ENCODE results near the gene IER5L. TPM values are rescaled to one million over a fixed set of nuclear protein-coding genes. Genes with fewer than 3 reads are reported as not detected.

IER5L gene
- polyA plus RNA-seq, 1 donor (not counting 4 experiments of a cell fraction or from before 2014, with no cell fraction given): 2.1 TPM

DNA sequence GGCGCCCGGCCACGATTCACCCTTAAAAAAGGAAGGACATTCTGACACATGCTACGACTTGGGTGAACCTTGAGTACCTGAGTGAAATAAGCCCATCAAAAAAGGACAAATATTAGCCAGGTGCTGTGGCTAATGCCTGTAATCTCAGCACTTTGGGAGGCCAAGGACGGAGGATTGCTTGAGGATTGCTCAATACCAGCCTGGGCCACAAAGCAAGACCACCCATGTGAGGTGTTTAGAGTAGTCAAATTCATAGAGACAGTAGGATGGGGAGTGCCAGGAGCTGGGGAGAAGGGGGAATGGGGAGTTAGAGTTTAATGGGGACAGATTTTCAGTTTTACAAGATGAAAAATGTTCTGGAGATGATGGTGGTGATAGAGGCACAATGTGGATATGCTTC is 32.1 kb upstream of the IER5L start:
- Histone ChIP-seq H4K20me1 (ENCODE audit: control insufficient read depth, extremely low read depth, insufficient read depth, low read length) (no peaks in the 10 kb centered on the region), H3K9me1 (ENCODE audit: control insufficient read depth, extremely low read depth, insufficient read depth, low read length) (no peaks in the 10 kb centered on the region), H3K27me3 (ENCODE audit: control insufficient read depth, extremely low read depth, insufficient read depth, low read length) (no peaks in the 10 kb centered on the region), H3K4me1 (ENCODE audit: control insufficient read depth, extremely low read depth, insufficient read depth, low read length) (peaks cover 13% of the 10 kb centered on the region), H3K27ac (ENCODE audit: control insufficient read depth, insufficient read depth, low read length) (no peak overlapping the region), H2AFZ (ENCODE audit: control insufficient read depth, low read length) (no peak overlapping the region), H3K79me2 (ENCODE audit: control insufficient read depth, insufficient read depth, low read length) (no peaks in the 10 kb centered on the region), H3K9me3 (ENCODE audit: control insufficient read depth, low read depth, low read length) (no peaks in the 10 kb centered on the region), H3K9ac (ENCODE audit: control insufficient read depth, extremely low read depth, insufficient read depth, low read length) (no peak overlapping the region), H3K4me2 (ENCODE audit: control insufficient read depth, extremely low read depth, insufficient read depth, low read depth, low read length) (no peak overlapping the region), H3K36me3 (ENCODE audit: control insufficient read depth in 2 of 2, extremely low read depth in 1 of 2, insufficient read depth in 2 of 2, low read length in 2 of 2) (no peaks in the 10 kb centered on the region), H3K4me3 (ENCODE audit: control insufficient read depth in 2 of 3, extremely low read depth in 1 of 3, insufficient read depth in 2 of 3, low read depth in 1 of 3, low read length in 3 of 3) (no peak overlapping the region)
- dilution Hi-C loops (cut with MboI; ENCODE audit: extremely low pct_ligation_motif_present, low sequenced_read_pairs): no loop called here
- no peak for DNase-seq (ENCODE audit: low read depth, low spot score)
- FAIRE-seq: no peak
- TF ChIP-seq EZH2 (IDR thresholded peaks at IDR 0.05; ENCODE audit: low read length): no peak
- no peak for TF ChIP-seq CTCF (optimal IDR thresholded peaks at IDR 0.05 in 1 of 3, IDR thresholded peaks at IDR 0.05 in 1 of 3, conservative IDR thresholded peaks at IDR 0.05 in 1 of 3; ENCODE audit: extremely low read depth in 1 of 3, insufficient read depth in 2 of 3, low read length in 3 of 3)

DNA sequence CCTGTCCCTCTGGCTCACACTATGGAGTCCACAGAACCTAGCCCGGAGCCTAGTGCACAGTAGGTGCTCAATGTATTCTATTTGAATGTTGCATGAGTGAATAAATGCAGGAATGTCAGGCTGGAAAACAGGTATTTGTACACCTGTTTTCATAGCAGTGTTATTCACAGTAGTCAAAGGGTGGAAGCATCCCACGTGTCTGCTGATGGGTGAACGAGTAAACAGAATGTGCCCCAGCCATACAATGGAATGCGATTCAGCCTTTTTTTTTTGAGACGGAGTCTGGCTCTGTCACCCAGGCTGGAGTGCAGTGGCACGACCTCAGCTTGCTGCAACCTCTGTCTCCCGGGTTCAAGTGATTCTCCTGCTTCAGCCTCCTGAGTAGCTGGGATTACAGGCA is 31.5 kb upstream of the IER5L start:
- FAIRE-seq: no peak
- dilution Hi-C loops (cut with MboI; ENCODE audit: extremely low pct_ligation_motif_present, low sequenced_read_pairs): no loop called here

More for the DNA sequence above, 31.5 kb upstream of the IER5L start:
- H4K20me1 ChIP-seq (ENCODE audit: control insufficient read depth, extremely low read depth, insufficient read depth, low read length): no peaks in the 10 kb centered on the region
- no peak overlapping the region for H3K4me2 ChIP-seq (ENCODE audit: control insufficient read depth, extremely low read depth, insufficient read depth, low read depth, low read length)
- no peak overlapping the region for H3K9ac ChIP-seq (ENCODE audit: control insufficient read depth, extremely low read depth, insufficient read depth, low read length)
- no peaks in the 10 kb centered on the region for H3K79me2 ChIP-seq (ENCODE audit: control insufficient read depth, insufficient read depth, low read length)
- H3K9me1 ChIP-seq (ENCODE audit: control insufficient read depth, extremely low read depth, insufficient read depth, low read length): no peaks in the 10 kb centered on the region
- no peaks in the 10 kb centered on the region for H3K9me3 ChIP-seq (ENCODE audit: control insufficient read depth, low read depth, low read length)
- no peak overlapping the region for H3K27ac ChIP-seq (ENCODE audit: control insufficient read depth, insufficient read depth, low read length)
- H3K27me3 ChIP-seq (ENCODE audit: control insufficient read depth, extremely low read depth, insufficient read depth, low read length): no peaks in the 10 kb centered on the region
- TF ChIP-seq CTCF (optimal IDR thresholded peaks at IDR 0.05 in 1 of 3, IDR thresholded peaks at IDR 0.05 in 1 of 3, conservative IDR thresholded peaks at IDR 0.05 in 1 of 3; ENCODE audit: extremely low read depth in 1 of 3, insufficient read depth in 2 of 3, low read length in 3 of 3) (no peak), EZH2 (IDR thresholded peaks at IDR 0.05; ENCODE audit: low read length) (no peak)
- no peak for DNase-seq (ENCODE audit: low read depth, low spot score)
- H3K4me3 ChIP-seq (ENCODE audit: control insufficient read depth in 2 of 3, extremely low read depth in 1 of 3, insufficient read depth in 2 of 3, low read depth in 1 of 3, low read length in 3 of 3): no peak overlapping the region
- no peak overlapping the region for H2AFZ ChIP-seq (ENCODE audit: control insufficient read depth, low read length)
- no peaks in the 10 kb centered on the region for H3K36me3 ChIP-seq (ENCODE audit: control insufficient read depth in 2 of 2, extremely low read depth in 1 of 2, insufficient read depth in 2 of 2, low read length in 2 of 2)
- peaks cover 7% of the 10 kb centered on the region for H3K4me1 ChIP-seq (ENCODE audit: control insufficient read depth, extremely low read depth, insufficient read depth, low read length)
